ENCODE data around the gene ZNF578.

ZNF578 gene

DNA sequence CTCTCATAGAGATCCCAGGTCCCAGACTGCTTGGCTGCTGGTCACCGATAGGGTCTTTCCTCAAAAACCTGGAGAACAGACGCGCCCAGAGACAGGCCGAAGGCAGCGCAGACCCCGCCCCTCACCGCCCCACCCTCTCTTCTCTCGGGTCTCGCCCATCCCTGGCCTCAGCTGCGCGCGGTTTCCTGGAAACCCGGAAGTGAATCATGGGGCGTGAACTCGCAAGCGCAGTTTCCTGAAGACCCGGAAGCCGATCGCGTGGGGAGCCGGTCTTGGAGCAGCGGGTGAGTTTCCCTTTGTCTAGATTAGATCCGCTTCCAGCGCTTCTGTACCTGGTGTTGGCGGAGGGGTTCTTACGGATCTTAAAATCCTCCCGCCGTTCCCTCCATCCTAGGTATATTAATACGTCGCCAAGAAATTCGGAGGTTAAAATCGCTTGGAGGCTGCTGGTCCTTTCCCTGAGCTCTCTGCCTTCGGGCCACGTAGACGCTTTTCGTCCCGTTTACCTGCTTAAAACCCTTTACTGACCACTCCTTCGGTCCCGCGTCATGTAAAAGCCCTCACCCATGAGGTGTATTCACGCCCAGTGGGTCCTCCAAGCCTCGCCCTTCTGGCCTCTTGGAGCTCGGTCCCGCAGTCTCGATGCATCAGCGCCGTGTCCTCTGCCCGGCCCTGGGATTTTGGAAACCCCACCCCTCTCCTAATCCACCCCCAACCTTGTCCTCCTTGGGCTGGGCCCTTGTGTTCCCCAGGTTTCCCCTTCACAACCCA, at the start of gene ZNF578:
TSS of gene ZNF578 (plus strand) at position 230 of the 771 bp plus-strand sequence. CDS start 48,293 bp downstream, outside the sequence.
- no peak within 1 kb of the TSS for H3K27ac ChIP-seq (ENCODE audit: low read depth, low read length)
- H3K27me3 ChIP-seq (ENCODE audit: control insufficient read depth, insufficient read depth, low read length), result no peaks in the 10 kb centered on the region
- H3K4me1 ChIP-seq (ENCODE audit: control insufficient read depth, insufficient read depth, low read length), result no peaks in the 10 kb centered on the region
- H3K9ac ChIP-seq (ENCODE audit: low read depth, low read length), result peak within 1 kb of the TSS; percentile 61; the same call in 1 of the 2 replicates
- H3K4me3 ChIP-seq (ENCODE audit: low read depth, low read length), result peak within 1 kb of the TSS; percentile 75
- peaks cover 67% of the 10 kb centered on the region for H3K9me3 ChIP-seq (ENCODE audit: control insufficient read depth, insufficient read depth, low read length)
- peaks cover 8% of the 10 kb centered on the region; the same call in 1 of the 2 replicates for H3K36me3 ChIP-seq (ENCODE audit: control insufficient read depth, insufficient read depth, low read length)

DNA sequence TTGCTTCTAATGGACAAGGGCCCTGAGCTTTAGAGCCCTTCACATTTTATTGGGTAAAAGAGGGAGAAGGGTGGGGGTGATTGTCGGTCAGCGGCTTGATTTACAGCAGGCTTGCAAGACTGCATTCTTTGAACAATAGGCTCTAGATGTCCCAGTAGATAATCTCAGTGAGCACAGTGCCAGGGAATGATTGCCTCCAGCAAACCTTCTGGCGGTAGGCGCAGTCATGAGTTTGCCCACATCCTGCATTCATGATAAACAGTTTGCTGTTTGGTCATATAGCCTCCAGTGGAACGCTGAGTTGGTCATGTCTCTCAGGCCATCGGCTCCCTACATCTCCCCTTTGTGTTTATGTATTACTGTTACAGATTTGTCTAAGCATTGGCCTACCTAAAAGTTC, 43.1 kb upstream of the ZNF578 start:
- Histone ChIP-seq H3K9ac (ENCODE audit: low read depth, low read length) (no peak overlapping the region), H3K9me3 (ENCODE audit: control insufficient read depth, insufficient read depth, low read length) (peaks cover 83% of the 10 kb centered on the region), H3K4me1 (ENCODE audit: control insufficient read depth, insufficient read depth, low read length) (no peaks in the 10 kb centered on the region), H3K36me3 (ENCODE audit: control insufficient read depth, insufficient read depth, low read length) (peaks cover 9% of the 10 kb centered on the region; the same call in 1 of the 2 replicates), H3K27ac (ENCODE audit: low read depth, low read length) (no peak overlapping the region), H3K4me3 (ENCODE audit: low read depth, low read length) (no peak overlapping the region), H3K27me3 (ENCODE audit: control insufficient read depth, insufficient read depth, low read length) (no peaks in the 10 kb centered on the region)

DNA sequence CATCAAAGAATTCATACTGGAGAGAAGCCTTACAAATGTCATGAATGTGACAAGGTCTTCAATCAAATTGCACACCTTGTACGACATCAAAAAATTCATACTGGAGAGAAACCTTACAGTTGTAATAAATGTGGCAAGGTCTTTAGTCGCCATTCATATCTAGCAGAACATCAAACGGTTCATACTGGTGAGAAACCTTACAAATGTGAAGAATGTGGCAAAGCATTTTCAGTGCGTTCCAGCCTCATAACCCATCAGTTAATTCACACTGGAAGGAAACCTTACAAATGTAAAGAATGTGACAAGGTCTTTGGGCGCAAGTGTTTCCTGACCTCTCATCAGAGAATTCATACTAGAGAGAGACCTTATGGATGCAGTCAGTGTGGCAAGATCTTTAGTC, 37.6 kb upstream of the ZNF578 start:
- Histone ChIP-seq H3K27ac (ENCODE audit: low read depth, low read length) (no peak overlapping the region), H3K4me3 (ENCODE audit: low read depth, low read length) (no peak overlapping the region), H3K27me3 (ENCODE audit: control insufficient read depth, insufficient read depth, low read length) (no peaks in the 10 kb centered on the region), H3K9me3 (ENCODE audit: control insufficient read depth, insufficient read depth, low read length) (peaks cover 83% of the 10 kb centered on the region), H3K36me3 (ENCODE audit: control insufficient read depth, insufficient read depth, low read length) (no peaks in the 10 kb centered on the region), H3K9ac (ENCODE audit: low read depth, low read length) (no peak overlapping the region), H3K4me1 (ENCODE audit: control insufficient read depth, insufficient read depth, low read length) (no peaks in the 10 kb centered on the region)

DNA sequence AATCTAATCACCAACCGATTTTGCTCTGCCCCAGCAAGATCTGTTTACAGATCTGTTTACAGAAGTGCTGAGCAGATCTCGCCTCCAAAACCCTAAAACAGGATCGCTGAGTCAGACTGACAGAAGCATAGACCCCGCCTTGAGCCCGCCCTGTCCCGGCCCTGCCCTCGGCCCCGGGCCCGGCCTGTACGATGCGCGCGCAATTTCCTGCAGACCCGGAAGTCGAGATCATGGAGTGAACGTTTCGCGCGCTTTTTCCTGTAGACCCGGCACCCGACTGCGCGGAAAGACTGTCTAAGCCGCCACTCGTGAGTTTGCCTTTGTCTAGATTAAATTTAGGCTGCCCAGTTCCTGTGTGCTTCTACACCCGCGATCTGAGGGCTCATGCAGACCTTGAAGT, 24.4 kb upstream of the ZNF578 start, which contains the start of gene ZNF534:
TSS of gene ZNF534 (plus strand) at position 212 of the 400 bp plus-strand sequence. CDS start 2,327 bp downstream, outside the sequence.
- Histone ChIP-seq H3K9me3 (ENCODE audit: control insufficient read depth, insufficient read depth, low read length) (peaks cover 51% of the 10 kb centered on the region), H3K4me3 (ENCODE audit: low read depth, low read length) (no peak within 1 kb of the TSS), H3K9ac (ENCODE audit: low read depth, low read length) (no peak within 1 kb of the TSS), H3K36me3 (ENCODE audit: control insufficient read depth, insufficient read depth, low read length) (no peaks in the 10 kb centered on the region), H3K27me3 (ENCODE audit: control insufficient read depth, insufficient read depth, low read length) (no peaks in the 10 kb centered on the region), H3K27ac (ENCODE audit: low read depth, low read length) (no peak within 1 kb of the TSS), H3K4me1 (ENCODE audit: control insufficient read depth, insufficient read depth, low read length) (no peaks in the 10 kb centered on the region)

DNA sequence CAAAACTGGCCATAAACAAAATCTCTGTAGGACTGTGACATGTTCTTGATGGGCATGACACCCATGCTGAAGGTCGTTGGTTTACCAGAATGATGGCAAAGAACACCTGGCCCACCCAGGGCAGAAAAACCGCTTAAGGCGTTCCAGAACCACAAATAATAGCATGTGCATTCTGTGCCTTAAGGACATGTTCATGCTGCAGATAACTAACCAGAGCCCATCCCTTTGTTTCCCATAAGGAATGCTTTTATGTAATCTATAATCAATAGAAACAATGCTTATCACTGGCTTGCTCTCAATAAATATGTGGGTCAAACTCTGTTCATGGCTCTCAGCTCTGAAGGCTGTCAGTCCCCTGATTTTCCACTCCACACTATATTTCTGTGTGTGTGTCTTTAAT, 11.2 kb upstream of the ZNF578 start:
- no peak overlapping the region for H3K27ac ChIP-seq (ENCODE audit: low read depth, low read length)
- H3K36me3 ChIP-seq (ENCODE audit: control insufficient read depth, insufficient read depth, low read length), result no peaks in the 10 kb centered on the region
- H3K4me1 ChIP-seq (ENCODE audit: control insufficient read depth, insufficient read depth, low read length), result no peaks in the 10 kb centered on the region
- no peak overlapping the region for H3K9ac ChIP-seq (ENCODE audit: low read depth, low read length)
- peaks cover 62% of the 10 kb centered on the region for H3K9me3 ChIP-seq (ENCODE audit: control insufficient read depth, insufficient read depth, low read length)
- no peaks in the 10 kb centered on the region for H3K27me3 ChIP-seq (ENCODE audit: control insufficient read depth, insufficient read depth, low read length)
- no peak overlapping the region for H3K4me3 ChIP-seq (ENCODE audit: low read depth, low read length)

DNA sequence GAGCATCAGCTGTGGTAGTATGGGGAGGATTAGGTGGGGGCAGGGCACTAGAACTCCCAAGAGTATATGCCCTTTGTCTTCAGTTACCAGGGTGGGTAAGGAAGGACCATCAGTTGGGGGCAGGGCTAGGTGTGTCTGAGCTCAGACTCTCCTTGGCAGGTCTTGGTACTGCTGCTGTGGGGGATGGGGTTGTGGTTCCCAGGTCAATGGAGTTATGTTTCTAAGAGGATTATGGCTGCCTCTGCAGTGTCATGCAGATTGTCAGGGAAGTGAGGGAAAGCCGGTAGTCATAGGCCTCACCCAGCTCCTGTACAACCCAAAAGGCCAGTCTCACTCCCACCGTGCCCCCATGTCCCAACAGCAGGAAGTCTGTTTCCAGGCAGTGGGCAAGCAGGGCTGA, 8.8 kb upstream of the ZNF578 start:
- Histone ChIP-seq H3K27me3 (ENCODE audit: control insufficient read depth, insufficient read depth, low read length) (no peaks in the 10 kb centered on the region), H3K9me3 (ENCODE audit: control insufficient read depth, insufficient read depth, low read length) (peaks cover 51% of the 10 kb centered on the region), H3K4me1 (ENCODE audit: control insufficient read depth, insufficient read depth, low read length) (no peaks in the 10 kb centered on the region), H3K36me3 (ENCODE audit: control insufficient read depth, insufficient read depth, low read length) (no peaks in the 10 kb centered on the region), H3K27ac (ENCODE audit: low read depth, low read length) (no peak overlapping the region), H3K9ac (ENCODE audit: low read depth, low read length) (no peak overlapping the region), H3K4me3 (ENCODE audit: low read depth, low read length) (no peak overlapping the region)

DNA sequence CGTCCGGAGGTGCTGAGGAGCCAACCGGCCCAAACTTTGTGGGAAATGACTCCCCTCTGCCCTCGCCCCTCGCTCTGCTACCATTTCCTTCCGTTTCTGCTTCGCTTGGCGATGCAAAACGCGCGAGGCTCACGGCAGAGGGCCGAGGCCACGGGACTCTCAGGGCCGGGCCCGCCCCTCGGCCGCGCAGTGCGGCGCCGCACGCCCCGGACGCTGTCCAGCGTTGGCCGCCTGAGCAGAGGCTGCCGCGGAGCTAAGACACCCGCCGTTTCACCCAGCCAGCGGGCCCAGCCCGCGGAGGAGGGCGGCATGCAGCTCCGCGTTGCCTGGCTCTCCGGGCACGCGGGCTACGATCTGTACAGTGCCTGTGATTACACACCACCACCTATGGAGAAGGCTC, 2.1 kb upstream of the ZNF578 start:
- H3K27ac ChIP-seq (ENCODE audit: low read depth, low read length), result no peak overlapping the region
- peaks cover 65% of the 10 kb centered on the region for H3K9me3 ChIP-seq (ENCODE audit: control insufficient read depth, insufficient read depth, low read length)
- H3K4me3 ChIP-seq (ENCODE audit: low read depth, low read length), result no peak overlapping the region
- no peaks in the 10 kb centered on the region for H3K4me1 ChIP-seq (ENCODE audit: control insufficient read depth, insufficient read depth, low read length)
- H3K9ac ChIP-seq (ENCODE audit: low read depth, low read length), result no peak overlapping the region
- H3K27me3 ChIP-seq (ENCODE audit: control insufficient read depth, insufficient read depth, low read length), result no peaks in the 10 kb centered on the region
- no peaks in the 10 kb centered on the region for H3K36me3 ChIP-seq (ENCODE audit: control insufficient read depth, insufficient read depth, low read length)

DNA sequence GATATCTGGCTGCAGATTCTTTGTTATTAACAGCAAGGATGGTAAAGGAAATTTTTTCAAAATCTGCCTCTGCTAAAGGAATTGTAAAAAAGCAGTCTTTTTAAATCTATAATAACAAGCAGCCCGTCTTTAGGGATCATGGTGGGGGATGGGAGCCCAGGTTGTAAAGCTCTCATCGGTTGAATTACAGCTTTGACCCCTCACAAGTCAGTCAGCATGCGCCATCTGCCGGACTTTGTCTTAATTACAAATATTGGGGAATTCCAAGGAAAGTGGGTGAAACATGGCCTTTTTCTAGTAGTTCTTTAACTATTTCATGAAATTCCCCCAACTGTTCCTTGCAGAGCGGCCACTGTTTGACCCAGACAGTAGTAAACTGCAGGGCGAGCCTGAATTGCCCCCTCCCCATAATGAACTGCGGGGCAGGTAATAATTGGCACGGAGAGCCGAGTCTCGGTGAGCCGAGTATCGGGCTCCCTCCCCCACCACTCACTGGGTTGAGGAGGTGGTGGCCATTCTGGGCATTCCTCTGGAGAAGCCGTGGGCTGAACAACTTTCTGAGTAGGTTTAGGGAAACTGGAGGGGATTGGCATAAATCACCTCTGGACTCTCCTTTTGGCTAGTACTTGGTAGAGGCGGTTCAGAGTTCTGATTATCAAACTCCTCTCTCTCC, 11.6 kb downstream of the ZNF578 start:
- H3K9me3 ChIP-seq (ENCODE audit: control insufficient read depth, insufficient read depth, low read length), result peaks cover 89% of the 10 kb centered on the region
- peaks cover 4% of the 10 kb centered on the region; the same call in 1 of the 2 replicates for H3K4me1 ChIP-seq (ENCODE audit: control insufficient read depth, insufficient read depth, low read length)

DNA sequence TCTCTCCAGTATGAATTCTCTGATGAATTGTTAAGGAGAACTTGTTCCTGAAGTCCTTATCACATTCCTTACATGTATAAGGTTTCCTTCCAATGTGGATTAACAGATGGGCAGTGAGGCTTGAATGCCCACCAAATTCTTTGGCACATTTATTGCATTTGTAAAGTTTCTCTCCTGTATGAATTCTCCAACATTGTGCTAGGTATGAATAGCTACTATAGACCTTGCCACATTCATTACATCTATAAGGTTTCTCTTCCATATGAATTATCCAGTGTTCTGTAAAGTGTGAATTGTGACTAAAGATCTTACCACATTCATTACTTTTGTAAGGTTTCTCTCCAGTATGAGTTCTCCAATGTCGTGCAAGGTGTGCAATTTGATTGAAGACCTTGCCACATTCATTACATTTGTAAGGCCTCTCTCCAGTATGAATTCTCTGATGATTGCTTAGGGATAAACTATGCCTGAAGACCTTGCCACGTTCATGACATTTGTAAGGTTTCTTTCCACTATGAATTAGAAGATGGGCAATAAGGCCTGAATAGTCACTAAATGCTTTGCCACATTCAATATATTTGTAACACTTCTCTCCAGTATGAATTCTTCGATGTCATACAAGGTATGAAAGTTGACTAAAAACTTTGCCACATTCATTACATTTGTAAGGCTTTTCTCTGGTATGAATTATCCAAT, 20.4 kb downstream of the ZNF578 start:
- Histone ChIP-seq H3K9me3 (ENCODE audit: control insufficient read depth, insufficient read depth, low read length) (peaks cover 98% of the 10 kb centered on the region), H3K36me3 (ENCODE audit: control insufficient read depth, insufficient read depth, low read length) (no peaks in the 10 kb centered on the region), H3K4me3 (ENCODE audit: low read depth, low read length) (no peak overlapping the region), H3K9ac (ENCODE audit: low read depth, low read length) (no peak overlapping the region), H3K27ac (ENCODE audit: low read depth, low read length) (no peak overlapping the region), H3K4me1 (ENCODE audit: control insufficient read depth, insufficient read depth, low read length) (no peaks in the 10 kb centered on the region), H3K27me3 (ENCODE audit: control insufficient read depth, insufficient read depth, low read length) (no peaks in the 10 kb centered on the region)

More for the DNA sequence above, 11.6 kb downstream of the ZNF578 start:
- Histone ChIP-seq H3K4me3 (ENCODE audit: low read depth, low read length) (no peak overlapping the region), H3K27ac (ENCODE audit: low read depth, low read length) (no peak overlapping the region), H3K9ac (ENCODE audit: low read depth, low read length) (no peak overlapping the region), H3K36me3 (ENCODE audit: control insufficient read depth, insufficient read depth, low read length) (no peaks in the 10 kb centered on the region), H3K27me3 (ENCODE audit: control insufficient read depth, insufficient read depth, low read length) (no peaks in the 10 kb centered on the region)

DNA sequence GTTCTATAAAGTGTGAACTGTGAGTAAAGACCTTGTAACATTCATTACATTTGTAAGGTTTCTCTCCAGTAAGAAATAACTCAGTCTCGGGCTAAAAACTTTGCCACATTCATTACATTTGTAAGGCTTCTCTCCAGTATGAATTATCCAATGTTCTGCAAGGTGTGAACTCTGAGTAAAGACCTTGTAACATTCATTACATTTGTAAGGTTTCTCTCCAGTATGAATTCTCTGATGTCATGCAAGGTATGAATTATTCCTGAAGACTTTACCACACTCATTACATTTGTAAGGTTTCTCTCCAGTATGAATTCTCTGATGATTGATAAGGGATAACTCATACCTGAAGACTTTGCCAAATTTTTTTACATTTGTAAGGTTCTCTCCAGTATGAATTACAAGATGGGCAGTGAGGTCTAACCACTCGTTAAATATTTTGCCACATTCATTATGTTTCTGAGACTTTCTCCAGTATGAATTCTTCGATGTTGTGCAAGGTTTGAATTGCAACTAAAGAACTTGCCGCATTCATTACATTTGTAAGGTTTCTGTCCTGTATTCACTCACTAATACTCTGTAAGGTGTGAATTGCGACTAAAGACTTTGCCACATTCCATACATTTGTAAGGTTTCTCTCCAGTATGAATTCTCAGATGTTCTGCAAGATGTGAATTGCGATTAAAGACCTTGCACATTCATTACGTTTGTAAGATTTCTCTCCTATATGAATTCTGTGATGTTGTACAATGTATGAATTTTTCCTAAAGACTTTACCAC, 21.2 kb downstream of the ZNF578 start:
- no peak overlapping the region for H3K4me3 ChIP-seq (ENCODE audit: low read depth, low read length)
- H3K27ac ChIP-seq (ENCODE audit: low read depth, low read length), result no peak overlapping the region
- H3K4me1 ChIP-seq (ENCODE audit: control insufficient read depth, insufficient read depth, low read length), result no peaks in the 10 kb centered on the region
- peaks cover 98% of the 10 kb centered on the region for H3K9me3 ChIP-seq (ENCODE audit: control insufficient read depth, insufficient read depth, low read length)
- no peaks in the 10 kb centered on the region for H3K36me3 ChIP-seq (ENCODE audit: control insufficient read depth, insufficient read depth, low read length)
- H3K9ac ChIP-seq (ENCODE audit: low read depth, low read length), result no peak overlapping the region
- no peaks in the 10 kb centered on the region for H3K27me3 ChIP-seq (ENCODE audit: control insufficient read depth, insufficient read depth, low read length)
